GM23338 (cell line): ENCODE data around the gene CTDNEP1. TPM values are rescaled to one million over a fixed set of nuclear protein-coding genes. Genes with fewer than 3 reads are reported as not detected.

Experiments
- ATAC-seq: fragments of 200-7000 bp; cut with Tn5 transposase; 3 replicates; pipeline ENCODE4 v1.9.1; 2020
- DNase-seq: peaks from one replicate; pipeline ENCODE4 v3.0.0-alpha.2; 2015; ENCODE audit warnings: low spot score
- H2AFZ ChIP-seq: fragments of 200-600 bp; sonication (generic); 2 replicates; pipeline ENCODE4 v1.8.0; 2016; ENCODE audit warnings: antibody characterized with exemption, mild to moderate bottlenecking, moderate library complexity
- H3F3A ChIP-seq: fragments of 200-600 bp; sonication (generic); replicated peaks from 2 replicates; pipeline ENCODE4 v1.8.0; 2017; ENCODE audit warnings: antibody characterized with exemption, mixed run types, low read depth
- H3K27ac ChIP-seq: fragments of 200-600 bp; sonication (generic); 2 replicates; pipeline ENCODE4 v1.6.1; 2016; ENCODE audit warnings: low read depth
- H3K27me3 ChIP-seq: fragments of 200-600 bp; sonication (generic); 2 replicates; pipeline ENCODE4 v1.8.0; 2016; ENCODE audit warnings: mild to moderate bottlenecking, mixed run types, moderate library complexity; ENCODE audit not compliant: insufficient read depth
- H3K36me3 ChIP-seq: fragments of 200-600 bp; sonication (generic); 2 replicates; pipeline ENCODE4 v1.8.0; 2016; ENCODE audit warnings: mild to moderate bottlenecking; ENCODE audit not compliant: insufficient read depth
- H3K4me1 ChIP-seq: fragments of 200-600 bp; sonication (generic); 2 replicates; pipeline ENCODE4 v1.8.0; 2016; ENCODE audit warnings: mild to moderate bottlenecking, moderate library complexity; ENCODE audit not compliant: insufficient read depth
- H3K4me2 ChIP-seq: fragments of 200-600 bp; sonication (generic); 2 replicates; pipeline ENCODE4 v1.7.1; 2017; ENCODE audit warnings: mixed run types
- H3K4me3 ChIP-seq: fragments of 200-600 bp; sonication (generic); 2 replicates; pipeline ENCODE4 v1.6.1; 2016; ENCODE audit warnings: mixed run types
- H3K79me2 ChIP-seq: fragments of 200-600 bp; sonication (generic); replicated peaks from 2 replicates; pipeline ENCODE4 v1.8.0; 2017; ENCODE audit warnings: mild to moderate bottlenecking; ENCODE audit not compliant: insufficient read depth
- H3K9me2 ChIP-seq: fragments of 200-600 bp; sonication (generic); 2 replicates; pipeline ENCODE4 v1.8.0; 2017; ENCODE audit not compliant: insufficient read depth
- H4K20me1 ChIP-seq: fragments of 200-600 bp; sonication (generic); replicated peaks from 2 replicates; pipeline ENCODE4 v1.8.0; 2017; ENCODE audit warnings: mild to moderate bottlenecking; ENCODE audit not compliant: insufficient read depth
- H3K27ac Mint-ChIP-seq: 2 replicates; pipeline ENCODE4 v1.8.0; 2020; ENCODE audit warnings: inconsistent platforms, mild to moderate bottlenecking, moderate library complexity, mixed read lengths
- H3K27me3 Mint-ChIP-seq: 3 replicates; pipeline ENCODE4 v1.8.0; 2022; ENCODE audit warnings: low read depth, mild to moderate bottlenecking, moderate library complexity, mixed read lengths, inconsistent platforms; ENCODE audit not compliant: insufficient read depth, poor library complexity
- H3K36me3 Mint-ChIP-seq: 3 replicates; pipeline ENCODE4 v1.8.0; 2021; ENCODE audit warnings: low read depth, mild to moderate bottlenecking, inconsistent platforms, moderate library complexity, mixed read lengths
- H3K4me1 Mint-ChIP-seq: 3 replicates; pipeline ENCODE4 v1.8.0; 2020; ENCODE audit warnings: mild to moderate bottlenecking, inconsistent platforms, mixed read lengths
- H3K4me3 Mint-ChIP-seq: 3 replicates; pipeline ENCODE4 v1.8.0; 2021; ENCODE audit warnings: moderate library complexity, mild to moderate bottlenecking, inconsistent platforms, mixed read lengths
- H3K9me3 Mint-ChIP-seq: 3 replicates; pipeline ENCODE4 v1.8.0; 2020; ENCODE audit warnings: moderate library complexity, mild to moderate bottlenecking, inconsistent platforms, mixed read lengths
- CREB1 ChIP-seq: fragments of 250-450 bp; sonication (Bioruptor Pico); IDR thresholded peaks from 2 replicates; pipeline ENCODE4 v1.5.0; 2020; ENCODE audit warnings: low read depth, mild to moderate bottlenecking, moderate library complexity
- ETS1 ChIP-seq: IDR thresholded peaks from 2 replicates; pipeline ENCODE4 v1.6.1; 2016; ENCODE audit warnings: antibody characterized with exemption
- POLR2AphosphoS5 ChIP-seq: IDR thresholded peaks from 2 replicates; pipeline ENCODE4 v1.6.1; 2016; ENCODE audit warnings: antibody characterized with exemption, low read depth
- STAT1 ChIP-seq: IDR thresholded peaks from one replicate; pipeline ENCODE4 v1.6.1; 2016; ENCODE audit warnings: antibody characterized with exemption; ENCODE audit not compliant: unreplicated experiment
- polyA plus RNA-seq: library from polyadenylated mRNA; unstranded; fragments of >200 nt; fragmentation: Nextera tagmentation; extraction: Ambion mirVana; gene quantifications from 2 replicates; pipeline ENCODE4 v1.2.1, GENCODE V29; 2016
- total RNA-seq: library from RNA; depleted of rRNA; stranded (reverse); fragments of >200 nt; shearing (Covaris generic); gene quantifications from 2 replicates; pipeline ENCODE4 v1.2.3, GENCODE V29; 2014
- TF ChIP-seq, protein P1 (sequence below), 2 experiments: fragments of 200-600 bp in 1 of 2; sonication (generic) in 1 of 2; conservative IDR thresholded peaks; 2 replicates each; pipeline versions ENCODE4 v1.5.1 to v1.6.1; 2016 to 2017; ENCODE audit warnings: antibody characterized with exemption in 2 of 2, low read depth in 2 of 2, mild to moderate bottlenecking in 2 of 2, moderate library complexity in 1 of 2

CTDNEP1 gene
- total and polyA plus RNA-seq, 2 experiments from 2014 or later: 48.1 to 93.4 TPM

GRCh38 chr17:7215652-7216180, 35.8 kb downstream of the CTDNEP1 start:
- H3K4me1 Mint-ChIP-seq: peaks cover 57% of the 10 kb centered on the region
- peaks cover 50% of the 10 kb centered on the region for H3K4me1 ChIP-seq
- peak; percentile 44 for DNase-seq

DNA sequence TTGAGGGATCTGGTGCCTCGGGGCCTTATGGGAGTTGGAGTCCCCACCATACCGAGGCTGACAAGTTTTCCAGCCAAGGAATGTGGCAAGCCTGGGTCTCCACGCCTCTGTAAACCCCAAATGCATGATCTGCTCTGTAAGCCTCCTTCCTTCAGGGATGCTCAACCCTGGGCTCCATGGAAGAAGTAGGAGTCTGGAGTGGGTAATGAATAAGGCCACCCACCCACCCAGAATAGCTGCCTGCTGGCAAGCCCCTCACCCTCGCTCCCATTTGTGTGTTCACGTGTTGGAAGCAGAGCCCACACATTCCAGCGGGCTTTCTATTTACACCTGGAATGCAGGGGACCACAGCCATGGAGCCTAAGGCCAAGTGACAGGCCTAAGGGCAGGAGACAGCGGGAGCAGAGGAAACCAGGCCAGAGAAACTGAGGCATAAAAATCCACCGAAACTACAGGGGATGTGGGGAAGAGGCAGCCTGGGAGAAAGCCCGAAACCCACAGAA, 36.3 kb downstream of the CTDNEP1 start:
- H3K4me3 ChIP-seq: peak overlapping the region; percentile 70
- H3K27me3 ChIP-seq: no peaks in the 10 kb centered on the region
- H2AFZ ChIP-seq: no peak overlapping the region
- Mint-ChIP-seq H3K36me3 (peaks cover 3% of the 10 kb centered on the region; the same call in 2 of the 3 replicates), H3K27me3 (peaks cover 40% of the 10 kb centered on the region), H3K4me3 (peak overlapping the region; percentile 70), H3K4me1 (peaks cover 62% of the 10 kb centered on the region), H3K27ac (peak overlapping the region; percentile 99), H3K9me3 (no peaks in the 10 kb centered on the region; the same call in 2 of the 3 replicates)
- H3K36me3 ChIP-seq: no peaks in the 10 kb centered on the region
- ATAC-seq (peak; percentile 3), DNase-seq (peak; percentile 81)
- H4K20me1 ChIP-seq: no peaks in the 10 kb centered on the region; the same call in 1 of the 2 replicates
- H3K27ac ChIP-seq: peak overlapping the region; percentile 88
- peak overlapping the region; percentile 90 for H3K4me2 ChIP-seq
- peaks cover 39% of the 10 kb centered on the region for H3K79me2 ChIP-seq
- H3K4me1 ChIP-seq: peaks cover 52% of the 10 kb centered on the region
- H3K9me2 ChIP-seq: no peaks in the 10 kb centered on the region
- TF ChIP-seq STAT1: no peak
- TF ChIP-seq ETS1: peak; percentile 90
- peaks cover 12% of the 10 kb centered on the region for H3F3A ChIP-seq

More at GRCh38 chr17:7215652-7216180, 35.8 kb downstream of the CTDNEP1 start:
- peak overlapping the region; percentile 88 for H3K27ac ChIP-seq
- no peak for TF ChIP-seq CREB1
- TF ChIP-seq ETS1: no peak
- peak; percentile 49 for TF ChIP-seq POLR2AphosphoS5
- Mint-ChIP-seq H3K27ac (peak overlapping the region; percentile 99; the same call in 1 of the 2 replicates), H3K27me3 (peaks cover 42% of the 10 kb centered on the region), H3K36me3 (peaks cover 6% of the 10 kb centered on the region), H3K9me3 (no peaks in the 10 kb centered on the region; the same call in 2 of the 3 replicates), H3K4me3 (peak overlapping the region; percentile 70)
- peak overlapping the region; percentile 73 for H3K4me3 ChIP-seq
- no peak for ATAC-seq
- peaks cover 13% of the 10 kb centered on the region for H3F3A ChIP-seq
- H3K4me2 ChIP-seq: peak overlapping the region; percentile 95
- no peak overlapping the region for H2AFZ ChIP-seq
- H3K9me2 ChIP-seq: no peaks in the 10 kb centered on the region
- H3K79me2 ChIP-seq: peaks cover 33% of the 10 kb centered on the region
- no peaks in the 10 kb centered on the region for H3K36me3 ChIP-seq
- no peaks in the 10 kb centered on the region for H3K27me3 ChIP-seq
- H4K20me1 ChIP-seq: no peaks in the 10 kb centered on the region; the same call in 1 of the 2 replicates

DNA sequence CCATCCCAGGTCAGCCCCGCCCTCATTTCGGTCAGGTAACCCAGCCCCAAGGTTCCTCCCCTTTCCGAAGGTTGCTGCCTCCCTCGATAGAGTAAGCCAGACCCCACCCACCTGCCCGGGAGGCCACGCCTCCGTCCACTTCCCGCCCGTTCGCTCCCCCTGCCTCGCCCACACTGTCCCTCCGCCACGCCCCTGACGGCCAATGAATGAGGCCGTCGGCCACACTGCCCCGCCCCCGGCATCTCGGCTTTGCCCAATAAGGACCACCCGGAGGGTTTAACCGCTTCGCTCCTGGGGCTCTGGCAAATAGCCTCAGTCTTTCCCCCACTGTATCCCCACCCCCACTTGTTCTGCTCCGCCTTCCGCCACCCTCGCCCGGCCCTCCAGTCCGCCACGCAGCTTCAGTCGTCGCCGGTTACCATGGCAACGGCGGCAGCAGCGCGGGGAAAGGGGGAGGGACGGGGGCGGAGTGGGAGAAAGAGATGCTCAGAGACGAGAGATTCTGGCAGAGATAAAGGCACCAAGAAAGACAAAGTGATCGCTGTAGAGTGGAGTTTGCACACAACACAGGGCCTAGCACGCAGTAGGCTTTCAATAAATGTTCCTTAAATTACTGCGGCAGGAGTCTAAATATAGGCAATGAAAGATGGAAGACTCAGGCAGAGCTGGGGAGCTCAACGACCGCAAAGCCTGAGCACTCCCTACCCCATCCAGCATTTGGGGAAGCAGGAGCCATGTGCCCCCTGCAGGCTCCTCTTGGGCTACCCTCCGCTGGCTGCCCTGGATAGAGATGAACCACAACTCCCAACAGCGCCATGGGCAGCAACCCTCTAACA, 37.0 kb downstream of the CTDNEP1 start:
- DNase-seq: peak; percentile 100
- peaks cover 65% of the 10 kb centered on the region for H3K4me1 Mint-ChIP-seq
- Histone ChIP-seq H4K20me1 (no peaks in the 10 kb centered on the region; the same call in 1 of the 2 replicates), H3K4me2 (peak overlapping the region; percentile 90), H3K4me3 (peak overlapping the region; percentile 70), H3K79me2 (peaks cover 45% of the 10 kb centered on the region), H3K27me3 (no peaks in the 10 kb centered on the region), H3K4me1 (peaks cover 55% of the 10 kb centered on the region), H3K27ac (peak overlapping the region; percentile 88), H3K36me3 (no peaks in the 10 kb centered on the region), H3F3A (peaks cover 15% of the 10 kb centered on the region), H2AFZ (no peak overlapping the region), H3K9me2 (no peaks in the 10 kb centered on the region)
- peak overlapping the region; percentile 99 for H3K27ac Mint-ChIP-seq
- peaks cover 37% of the 10 kb centered on the region for H3K27me3 Mint-ChIP-seq
- no peaks in the 10 kb centered on the region; the same call in 2 of the 3 replicates for H3K9me3 Mint-ChIP-seq
- H3K36me3 Mint-ChIP-seq: peaks cover 3% of the 10 kb centered on the region; the same call in 2 of the 3 replicates
- TF ChIP-seq CREB1 (peak; percentile 67), ETS1 (no peak)
- TF ChIP-seq, protein P1, sequence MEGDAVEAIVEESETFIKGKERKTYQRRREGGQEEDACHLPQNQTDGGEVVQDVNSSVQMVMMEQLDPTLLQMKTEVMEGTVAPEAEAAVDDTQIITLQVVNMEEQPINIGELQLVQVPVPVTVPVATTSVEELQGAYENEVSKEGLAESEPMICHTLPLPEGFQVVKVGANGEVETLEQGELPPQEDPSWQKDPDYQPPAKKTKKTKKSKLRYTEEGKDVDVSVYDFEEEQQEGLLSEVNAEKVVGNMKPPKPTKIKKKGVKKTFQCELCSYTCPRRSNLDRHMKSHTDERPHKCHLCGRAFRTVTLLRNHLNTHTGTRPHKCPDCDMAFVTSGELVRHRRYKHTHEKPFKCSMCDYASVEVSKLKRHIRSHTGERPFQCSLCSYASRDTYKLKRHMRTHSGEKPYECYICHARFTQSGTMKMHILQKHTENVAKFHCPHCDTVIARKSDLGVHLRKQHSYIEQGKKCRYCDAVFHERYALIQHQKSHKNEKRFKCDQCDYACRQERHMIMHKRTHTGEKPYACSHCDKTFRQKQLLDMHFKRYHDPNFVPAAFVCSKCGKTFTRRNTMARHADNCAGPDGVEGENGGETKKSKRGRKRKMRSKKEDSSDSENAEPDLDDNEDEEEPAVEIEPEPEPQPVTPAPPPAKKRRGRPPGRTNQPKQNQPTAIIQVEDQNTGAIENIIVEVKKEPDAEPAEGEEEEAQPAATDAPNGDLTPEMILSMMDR (conservative IDR thresholded peaks at IDR 0.05; ENCODE audit: low read depth in 2 of 2): peak; percentile 52
- ATAC-seq: peak; percentile 81
- peak overlapping the region; percentile 70 for H3K4me3 Mint-ChIP-seq
